SH-SY5Y (cell line): ENCODE measurements around the gene PPA2.

Source experiments
- GATA2 ChIP-seq: IDR thresholded peaks from 2 replicates; pipeline ENCODE4 v1.6.1; 2011; ENCODE audit warnings: mild to moderate bottlenecking, low read depth, low read length
- GATA3 ChIP-seq: IDR thresholded peaks from 2 replicates; pipeline ENCODE4 v1.6.1; 2011; ENCODE audit warnings: low read depth, mild to moderate bottlenecking, low read length, moderate library complexity

PPA2 gene

GRCh38 chr4:105469736-105470135 is 4.1 kb downstream of the PPA2 start:
- TF ChIP-seq GATA3: no peak
- no peak for TF ChIP-seq GATA2

DNA sequence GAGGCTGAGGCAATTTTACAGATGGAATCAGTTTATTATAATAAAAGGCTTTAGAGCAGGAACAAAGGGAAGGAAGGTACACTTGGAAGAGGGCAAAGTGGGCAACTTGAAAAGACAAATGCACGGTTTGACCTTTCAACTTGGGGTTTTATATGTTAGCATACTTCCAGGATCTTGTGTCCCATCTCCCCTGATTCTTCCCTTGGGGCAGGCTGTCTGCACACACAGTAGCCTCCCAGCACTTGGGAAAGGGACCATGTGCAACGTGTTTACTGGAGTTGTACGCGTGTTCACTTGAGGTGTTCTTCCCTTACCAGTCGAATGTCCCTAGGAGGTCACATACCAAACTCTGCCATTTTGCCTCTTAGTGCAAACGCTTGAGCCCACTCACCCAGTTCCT is 7.3 kb downstream of the PPA2 start:
- no peak for TF ChIP-seq GATA2
- TF ChIP-seq GATA3: no peak

- TF ChIP-seq GATA2 (no peak), GATA3 (no peak)
Measured at GRCh38 chr4:105462576-105462975, 11.3 kb downstream of the PPA2 start.

GRCh38 chr4:105461621-105462382 is 12.1 kb downstream of the PPA2 start:
- TF ChIP-seq GATA3 (no peak), GATA2 (no peak)

DNA sequence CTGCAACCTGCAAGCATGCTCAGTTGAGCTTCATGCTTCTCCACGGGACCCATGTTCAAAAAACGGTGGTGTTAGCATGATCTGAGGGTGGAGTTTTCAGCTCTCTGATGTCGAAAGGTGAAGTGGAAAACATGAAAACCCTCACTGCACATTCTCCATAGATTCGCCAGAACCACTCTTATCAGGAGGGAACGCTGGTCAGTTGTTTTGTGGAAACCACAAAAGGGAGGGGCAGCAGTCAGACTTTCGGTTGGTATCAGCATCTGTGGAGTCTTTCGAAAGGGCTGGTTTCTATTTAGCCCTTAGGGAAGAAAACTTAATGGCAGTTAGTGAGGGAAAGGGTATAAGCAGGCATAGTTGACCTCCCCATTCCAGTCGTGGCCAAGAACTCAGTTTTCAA is 12.6 kb downstream of the PPA2 start:
- TF ChIP-seq GATA3 (no peak), GATA2 (no peak)

DNA sequence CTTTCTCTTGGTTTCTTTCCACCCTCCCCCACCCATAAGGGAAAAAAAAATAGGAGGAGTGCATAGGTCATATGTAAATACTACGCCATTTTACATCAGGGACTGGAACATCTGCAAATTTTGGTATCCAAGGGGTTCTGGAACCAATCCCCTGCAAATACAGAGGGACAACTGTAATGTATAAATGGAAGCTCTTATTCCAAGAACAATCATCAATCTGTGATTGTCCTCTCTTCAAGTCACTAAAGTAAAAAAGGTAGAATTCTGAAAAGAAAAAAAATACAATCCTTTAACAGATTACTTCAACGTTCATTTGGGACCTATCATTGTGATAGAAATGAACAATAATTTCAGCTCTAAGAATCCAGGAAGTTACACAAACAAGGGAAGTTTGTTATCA is 13.6 kb downstream of the PPA2 start:
- TF ChIP-seq GATA3 (no peak), GATA2 (no peak)

GRCh38 chr4:105458001-105458400 is 15.9 kb downstream of the PPA2 start:
- no peak for TF ChIP-seq GATA2
- no peak for TF ChIP-seq GATA3

DNA sequence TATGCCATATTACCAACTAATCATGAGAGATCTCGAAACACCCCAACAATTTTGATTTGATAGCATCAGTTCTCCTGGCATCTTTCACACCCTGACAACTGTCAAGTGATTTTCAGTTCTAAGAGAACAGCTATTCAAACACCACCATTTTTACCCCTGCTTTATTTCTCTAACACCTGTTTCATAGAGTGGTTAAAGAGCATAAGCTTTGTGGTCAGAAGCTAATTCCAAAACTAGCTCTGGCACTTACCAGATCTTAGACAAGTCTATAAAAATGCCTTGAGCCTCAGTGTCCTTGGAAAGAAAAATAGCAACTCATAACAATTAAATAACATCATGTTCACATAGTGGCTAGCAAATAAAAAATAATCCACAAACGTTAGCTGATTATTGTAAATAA is 17.9 kb downstream of the PPA2 start:
- TF ChIP-seq GATA3 (no peak), GATA2 (no peak)

GRCh38 chr4:105455182-105455581 is 18.7 kb downstream of the PPA2 start:
- no peak for TF ChIP-seq GATA3
- no peak for TF ChIP-seq GATA2

- TF ChIP-seq GATA3: no peak
Measured at GRCh38 chr4:105453550-105454205, 20.2 kb downstream of the PPA2 start.

DNA sequence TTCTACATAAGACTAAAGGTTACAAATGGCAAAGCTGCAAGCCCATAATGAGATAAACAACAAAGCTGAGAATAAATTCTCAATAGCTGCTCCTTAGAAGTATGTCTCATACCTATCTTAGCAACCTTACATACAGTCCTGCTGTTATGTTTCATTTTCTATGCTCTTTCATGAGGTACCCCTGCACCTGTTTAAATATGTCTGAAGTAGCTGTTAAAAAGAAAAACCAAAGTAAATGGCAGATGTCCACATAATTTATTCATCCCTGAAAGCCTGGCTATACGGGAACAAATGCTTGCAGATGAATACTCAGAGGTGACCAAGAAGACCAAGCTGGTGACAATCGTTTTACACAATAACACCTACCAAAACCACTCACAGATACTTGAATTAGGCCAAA is 22.5 kb downstream of the PPA2 start:
- TF ChIP-seq GATA3: no peak
- TF ChIP-seq GATA2: no peak

- TF ChIP-seq GATA3 (no peak), GATA2 (no peak)
Measured at GRCh38 chr4:105440890-105441289, 33.0 kb downstream of the PPA2 start.

DNA sequence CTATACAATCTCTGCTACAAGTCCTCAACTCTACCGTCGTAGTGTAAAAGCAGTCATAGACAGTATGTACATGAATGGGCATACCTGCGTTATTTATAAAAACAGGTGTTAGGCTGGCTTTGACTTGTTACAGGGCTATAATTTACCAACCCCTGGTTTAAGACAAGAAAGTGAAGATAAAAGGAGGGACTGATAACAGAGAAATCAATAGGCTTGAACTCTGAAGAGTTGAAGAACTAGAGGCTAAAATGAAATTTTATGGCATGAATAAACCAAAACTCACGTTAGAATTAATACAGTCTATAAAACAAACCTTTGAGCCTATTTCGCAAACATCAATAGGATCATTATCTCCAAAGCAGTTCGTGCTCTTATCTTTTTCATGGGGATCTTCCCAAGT is 36.2 kb downstream of the PPA2 start:
- no peak for TF ChIP-seq GATA3
- TF ChIP-seq GATA2: no peak

GRCh38 chr4:105436414-105436813 is 37.4 kb downstream of the PPA2 start:
- TF ChIP-seq GATA2 (no peak), GATA3 (no peak)

- TF ChIP-seq GATA2 (no peak), GATA3 (no peak)
Measured at GRCh38 chr4:105434940-105435339, 38.9 kb downstream of the PPA2 start.

DNA sequence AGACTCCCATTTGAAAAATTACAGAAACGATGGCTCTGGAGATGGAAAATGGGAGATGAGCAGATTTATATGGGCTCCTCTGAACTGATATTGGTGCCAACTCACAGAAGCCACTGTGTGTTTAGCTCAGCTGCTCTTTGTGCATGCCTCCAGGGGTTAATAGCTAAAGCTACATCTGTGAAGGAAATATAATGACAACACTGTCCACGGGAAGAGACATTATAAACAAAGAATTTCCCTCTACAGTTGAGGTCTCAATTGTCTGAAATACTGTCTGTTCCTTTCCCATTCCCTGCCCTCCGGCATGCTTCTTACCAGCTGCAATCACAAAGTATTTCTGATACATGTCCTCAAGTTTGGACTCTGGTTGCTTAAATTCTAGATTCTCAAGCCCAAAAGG is 40.4 kb downstream of the PPA2 start:
- TF ChIP-seq GATA2 (no peak), GATA3 (no peak)
